ENCODE results near the gene EEF1G.

DNA sequence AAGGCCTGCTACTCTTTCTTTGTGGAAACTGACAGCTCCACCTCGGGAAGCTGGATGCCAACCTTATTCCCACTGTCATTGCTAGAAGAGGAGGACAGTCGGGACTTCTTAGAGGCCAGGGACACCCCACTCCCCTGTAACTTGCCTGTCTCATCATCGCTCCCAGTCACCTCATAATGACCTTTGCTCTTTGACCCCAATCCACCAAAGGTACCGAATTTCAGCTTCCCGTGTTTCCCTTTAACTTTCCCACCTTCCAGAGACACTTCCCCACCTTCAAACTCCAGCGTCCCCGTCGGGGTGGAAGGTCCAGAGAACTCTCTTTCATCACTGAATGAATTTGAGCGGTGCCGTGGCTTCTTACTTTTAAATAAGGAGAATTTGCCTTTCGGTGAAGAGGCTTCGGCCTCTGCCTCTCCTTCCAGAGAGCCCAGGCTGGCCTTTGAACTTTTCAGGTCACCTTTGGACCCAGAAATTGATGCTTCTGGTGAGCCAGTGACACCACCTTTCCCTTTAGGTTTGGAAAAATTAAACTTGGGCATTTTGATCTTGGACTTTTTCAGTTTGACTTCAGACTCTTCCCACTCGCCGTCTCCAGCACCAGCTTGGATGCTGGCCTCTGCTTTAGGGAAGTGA, 56.8 kb downstream of the EEF1G start:
- TF ChIP-seq, protein P1, sequence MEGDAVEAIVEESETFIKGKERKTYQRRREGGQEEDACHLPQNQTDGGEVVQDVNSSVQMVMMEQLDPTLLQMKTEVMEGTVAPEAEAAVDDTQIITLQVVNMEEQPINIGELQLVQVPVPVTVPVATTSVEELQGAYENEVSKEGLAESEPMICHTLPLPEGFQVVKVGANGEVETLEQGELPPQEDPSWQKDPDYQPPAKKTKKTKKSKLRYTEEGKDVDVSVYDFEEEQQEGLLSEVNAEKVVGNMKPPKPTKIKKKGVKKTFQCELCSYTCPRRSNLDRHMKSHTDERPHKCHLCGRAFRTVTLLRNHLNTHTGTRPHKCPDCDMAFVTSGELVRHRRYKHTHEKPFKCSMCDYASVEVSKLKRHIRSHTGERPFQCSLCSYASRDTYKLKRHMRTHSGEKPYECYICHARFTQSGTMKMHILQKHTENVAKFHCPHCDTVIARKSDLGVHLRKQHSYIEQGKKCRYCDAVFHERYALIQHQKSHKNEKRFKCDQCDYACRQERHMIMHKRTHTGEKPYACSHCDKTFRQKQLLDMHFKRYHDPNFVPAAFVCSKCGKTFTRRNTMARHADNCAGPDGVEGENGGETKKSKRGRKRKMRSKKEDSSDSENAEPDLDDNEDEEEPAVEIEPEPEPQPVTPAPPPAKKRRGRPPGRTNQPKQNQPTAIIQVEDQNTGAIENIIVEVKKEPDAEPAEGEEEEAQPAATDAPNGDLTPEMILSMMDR (IDR thresholded peaks at IDR 0.05; ENCODE audit: insufficient read depth, low read depth, low read length) = no peak
- no peak for TF ChIP-seq EZH2 (IDR thresholded peaks at IDR 0.05; ENCODE audit: insufficient read depth, low read length)
